NCI-H510A treated with DMSO at 0.1 percent for 48 hours (cell line): ENCODE results near the gene NEURL4.

Experiments used
- DNase-seq: peaks from one replicate; lab custom pipeline; 2025; lab: John Stamatoyannopoulos, UW

NEURL4 gene

GRCh38 chr17:7323731-7324437 is 5.3 kb downstream of the NEURL4 start:
- peak; percentile 17 for DNase-seq

GRCh38 chr17:7322520-7323194 is 6.5 kb downstream of the NEURL4 start:
- DNase-seq: no peak

GRCh38 chr17:7321466-7321865 is 7.7 kb downstream of the NEURL4 start:
- no peak for DNase-seq

GRCh38 chr17:7318121-7318860 is 10.8 kb downstream of the NEURL4 start:
- no peak for DNase-seq

GRCh38 chr17:7317161-7317803 is 11.9 kb downstream of the NEURL4 start:
- DNase-seq: no peak

GRCh38 chr17:7315570-7316235 is 13.4 kb downstream of the NEURL4 start:
- DNase-seq: no peak

- peak; percentile 73 for DNase-seq
These were observed 14.2 kb downstream of the NEURL4 start, which contains the start of gene GPS2 for GRCh38 chr17:7314719-7315569. Gene GPS2, minus strand, starts transcription at chr17:7315360. Its CDS starts 308 bp downstream, at chr17:7315052.

- DNase-seq: no peak
These were observed 15.0 kb downstream of the NEURL4 start for GRCh38 chr17:7313890-7314718.

- DNase-seq: no peak
These were observed 15.8 kb downstream of the NEURL4 start for GRCh38 chr17:7313088-7313889.

- DNase-seq: no peak
These were observed 16.6 kb downstream of the NEURL4 start for GRCh38 chr17:7312432-7313087.

- no peak for DNase-seq
These were observed 17.9 kb downstream of the NEURL4 start for GRCh38 chr17:7311110-7311705.

GRCh38 chr17:7309628-7310027 is 19.5 kb downstream of the NEURL4 start:
- DNase-seq: no peak

- DNase-seq: peak; percentile 69
These were observed 20.3 kb downstream of the NEURL4 start for GRCh38 chr17:7308625-7309433.

GRCh38 chr17:7307686-7308624 is 21.2 kb downstream of the NEURL4 start:
- DNase-seq: no peak

GRCh38 chr17:7306911-7307685 is 22.0 kb downstream of the NEURL4 start, which contains the start of gene EIF5A:
Gene EIF5A, plus strand, starts transcription at chr17:7307628. Its CDS starts 2,008 bp downstream, at chr17:7309636.
- DNase-seq: peak; percentile 99
